Duodenal mucosa (tissue), 2 donors: ENCODE data around the gene DDX41.

ENCODE experiments used
- H3K27ac ChIP-seq: one replicate; pipeline ENCODE4 v1.7.0; 2013; ENCODE audit warnings: low read depth, low read length
- H3K27me3 ChIP-seq, 2 donors: one replicate each; pipeline ENCODE4 v1.7.0; 2013; ENCODE audit warnings: low read length in 2 of 2, control low read depth in 1 of 2; ENCODE audit not compliant: insufficient read depth in 2 of 2, control insufficient read depth in 1 of 2
- H3K36me3 ChIP-seq, 2 donors: one replicate each; pipeline ENCODE4 v1.7.0; 2013; ENCODE audit warnings: low read length in 2 of 2, control low read depth in 1 of 2; ENCODE audit not compliant: insufficient read depth in 2 of 2, control insufficient read depth in 1 of 2
- H3K4me1 ChIP-seq, 2 donors: one replicate each; pipeline ENCODE4 v1.7.0; 2013; ENCODE audit warnings: low read length in 2 of 2, control low read depth in 1 of 2; ENCODE audit not compliant: insufficient read depth in 2 of 2, control insufficient read depth in 1 of 2
- H3K4me3 ChIP-seq, 2 donors: one replicate each; pipeline ENCODE4 v1.7.0; 2013; ENCODE audit warnings: low read length in 2 of 2, low read depth in 1 of 2
- H3K9ac ChIP-seq, 2 donors: one replicate each; pipeline ENCODE4 v1.7.0; 2013; ENCODE audit warnings: low read length in 2 of 2, low read depth in 1 of 2
- H3K9me3 ChIP-seq, 2 donors: one replicate each; pipeline ENCODE4 v1.7.0; 2013; ENCODE audit warnings: low read length in 2 of 2, control low read depth in 1 of 2; ENCODE audit not compliant: control insufficient read depth in 1 of 2

DDX41 gene

DNA sequence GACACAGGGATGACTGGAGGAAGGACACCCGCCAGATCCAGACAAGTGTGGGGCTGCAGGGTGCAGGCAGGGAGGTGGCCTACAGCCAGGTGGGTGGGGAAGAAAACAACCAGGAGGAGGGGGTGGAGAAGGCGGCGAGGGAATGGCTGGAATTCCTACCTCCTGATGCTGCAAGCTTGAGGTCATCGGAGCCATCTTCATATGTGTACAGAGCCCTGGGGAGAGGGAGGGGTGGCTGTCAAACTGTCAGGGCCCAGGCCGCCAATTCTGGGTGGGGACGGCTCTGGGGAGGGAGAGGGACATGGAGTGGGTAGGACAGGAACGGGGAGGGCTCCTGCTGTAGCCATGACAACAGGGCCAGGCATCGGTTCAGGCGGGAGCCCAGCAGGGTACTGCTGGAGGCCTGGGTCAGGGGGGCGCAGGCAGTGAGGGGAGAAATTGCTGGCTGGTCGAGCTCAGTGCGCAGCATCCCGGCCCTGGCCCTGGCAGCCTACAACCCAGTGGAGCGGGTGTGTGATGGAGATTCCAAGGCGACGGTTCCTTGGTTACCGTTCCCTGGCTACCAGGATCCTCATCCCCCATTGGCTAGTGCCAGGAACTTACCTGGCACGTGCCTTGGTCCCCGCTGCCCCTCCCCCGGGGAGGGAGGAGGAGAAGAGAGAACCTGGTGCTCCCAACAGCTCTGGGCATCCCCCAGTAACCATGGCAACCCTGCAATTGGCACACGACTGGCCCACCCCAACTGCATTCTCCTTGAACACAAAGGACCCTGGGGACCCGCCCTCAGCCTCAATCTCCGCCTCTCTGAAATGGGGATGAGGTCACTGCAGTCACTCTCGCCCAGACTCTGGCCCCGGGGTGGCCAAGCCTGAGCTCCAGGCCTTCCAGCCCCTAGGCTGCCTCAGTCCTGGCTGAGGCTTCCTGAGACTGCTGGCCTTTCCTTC lies 47.8 kb downstream of the DDX41 start:
- Histone ChIP-seq H3K9ac (no peak overlapping the region), H3K4me3 (no peak overlapping the region), H3K27ac (no peak overlapping the region), H3K36me3 (no peaks in the 10 kb centered on the region), H3K4me1 (peaks cover 15 to 17% of the 10 kb centered on the region in 2 donors), H3K27me3 (no peaks in the 10 kb centered on the region), H3K9me3 (no peaks in the 10 kb centered on the region)

DNA sequence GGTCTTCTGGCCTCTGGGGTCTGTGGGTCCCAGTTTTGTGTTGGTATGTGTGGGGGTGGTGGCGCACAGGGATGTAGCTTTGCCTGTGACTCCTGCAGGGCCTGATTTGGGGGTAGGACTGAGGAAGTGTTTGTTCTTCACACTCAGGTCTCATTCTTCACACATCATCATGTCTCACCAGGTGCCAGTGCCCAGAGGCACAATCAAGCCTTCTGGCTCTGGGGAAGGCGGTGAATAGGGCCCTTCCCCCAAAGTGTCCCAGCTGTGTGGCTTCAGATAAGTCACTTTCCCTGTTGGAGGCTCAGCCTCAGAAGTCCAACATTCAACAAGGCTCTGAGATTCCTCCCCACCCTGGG lies 48.5 kb downstream of the DDX41 start:
- Histone ChIP-seq H3K27me3 (no peaks in the 10 kb centered on the region), H3K4me3 (no peak overlapping the region), H3K9ac (no peak overlapping the region), H3K27ac (no peak overlapping the region), H3K36me3 (no peaks in the 10 kb centered on the region), H3K4me1 (peaks cover 15 to 17% of the 10 kb centered on the region in 2 donors), H3K9me3 (no peaks in the 10 kb centered on the region)

DNA sequence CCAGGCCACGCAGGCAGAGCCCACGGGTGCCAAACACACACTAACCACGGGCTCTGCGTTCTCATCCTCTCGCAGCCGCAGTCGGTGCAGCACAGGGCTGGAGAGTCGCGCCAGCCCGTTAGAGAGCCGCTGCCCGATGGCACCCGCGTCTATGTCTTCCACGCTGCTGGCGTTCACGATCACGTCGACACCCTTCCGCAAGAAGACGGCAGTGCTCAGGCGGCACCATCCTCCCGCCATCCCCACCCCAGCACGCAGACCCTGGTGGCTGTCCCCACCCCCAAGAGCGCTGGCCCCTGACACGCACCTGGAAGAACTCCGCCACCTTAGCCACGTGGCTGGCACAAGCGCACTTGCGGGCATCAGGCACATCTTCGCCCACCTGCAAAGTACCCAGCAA lies 49.3 kb downstream of the DDX41 start:
- Histone ChIP-seq H3K4me3 (no peak overlapping the region), H3K4me1 (peaks cover 12 to 14% of the 10 kb centered on the region in 2 donors), H3K27me3 (no peaks in the 10 kb centered on the region), H3K36me3 (no peaks in the 10 kb centered on the region), H3K9me3 (no peaks in the 10 kb centered on the region), H3K9ac (no peak overlapping the region), H3K27ac (no peak overlapping the region)

DNA sequence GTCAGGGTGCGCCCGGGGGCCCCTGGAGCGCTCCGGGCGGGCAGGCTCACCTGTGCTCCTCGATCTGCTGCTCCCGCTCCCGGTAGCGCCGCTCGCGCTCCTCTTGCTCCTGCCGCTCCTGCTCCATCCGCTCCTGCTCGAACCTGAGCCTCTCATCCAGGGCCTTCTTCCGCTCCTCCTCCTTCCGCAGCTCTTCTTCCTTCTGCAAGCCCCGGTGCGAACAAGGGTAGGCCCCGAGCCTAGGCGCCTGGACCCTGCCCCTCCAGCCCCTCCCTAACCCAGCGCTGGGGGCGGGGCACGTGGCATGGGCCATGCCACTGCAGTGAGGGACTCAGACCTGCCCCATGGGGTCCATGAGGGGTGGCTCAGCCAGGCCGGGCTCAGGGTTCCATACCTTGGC lies 49.9 kb downstream of the DDX41 start:
- H3K9me3 ChIP-seq, result no peaks in the 10 kb centered on the region
- H3K9ac ChIP-seq, result no peak overlapping the region
- H3K36me3 ChIP-seq, result no peaks in the 10 kb centered on the region
- H3K27me3 ChIP-seq, result no peaks in the 10 kb centered on the region
- H3K27ac ChIP-seq, result no peak overlapping the region
- H3K4me3 ChIP-seq, result no peak overlapping the region
- H3K4me1 ChIP-seq, result peaks cover 7 to 9% of the 10 kb centered on the region in 2 donors

DNA sequence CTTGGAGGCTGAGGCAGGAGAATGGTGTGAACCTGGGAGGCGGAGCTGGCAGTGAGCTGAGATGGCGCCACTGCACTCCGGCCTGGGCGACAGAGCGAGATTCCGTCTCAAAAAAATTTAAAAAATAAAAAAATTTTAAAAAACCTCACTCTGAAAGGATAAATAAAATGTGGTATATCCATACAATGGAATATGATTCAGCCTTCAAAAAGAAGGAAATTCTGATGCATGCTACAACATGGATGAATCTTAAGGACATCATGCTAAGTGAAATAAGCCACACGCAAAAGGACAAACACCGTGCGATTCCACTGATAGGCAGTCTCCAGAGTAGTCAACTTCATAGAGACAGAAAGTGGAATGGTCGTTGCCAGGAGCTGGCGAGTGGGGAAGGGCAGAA lies 51.7 kb downstream of the DDX41 start:
- H3K27ac ChIP-seq, result no peak overlapping the region
- H3K9ac ChIP-seq, result no peak overlapping the region
- H3K9me3 ChIP-seq, result no peaks in the 10 kb centered on the region
- H3K36me3 ChIP-seq, result no peaks in the 10 kb centered on the region
- H3K4me3 ChIP-seq, result no peak overlapping the region
- H3K4me1 ChIP-seq, result no peaks in the 10 kb centered on the region
- H3K27me3 ChIP-seq, result no peaks in the 10 kb centered on the region

DNA sequence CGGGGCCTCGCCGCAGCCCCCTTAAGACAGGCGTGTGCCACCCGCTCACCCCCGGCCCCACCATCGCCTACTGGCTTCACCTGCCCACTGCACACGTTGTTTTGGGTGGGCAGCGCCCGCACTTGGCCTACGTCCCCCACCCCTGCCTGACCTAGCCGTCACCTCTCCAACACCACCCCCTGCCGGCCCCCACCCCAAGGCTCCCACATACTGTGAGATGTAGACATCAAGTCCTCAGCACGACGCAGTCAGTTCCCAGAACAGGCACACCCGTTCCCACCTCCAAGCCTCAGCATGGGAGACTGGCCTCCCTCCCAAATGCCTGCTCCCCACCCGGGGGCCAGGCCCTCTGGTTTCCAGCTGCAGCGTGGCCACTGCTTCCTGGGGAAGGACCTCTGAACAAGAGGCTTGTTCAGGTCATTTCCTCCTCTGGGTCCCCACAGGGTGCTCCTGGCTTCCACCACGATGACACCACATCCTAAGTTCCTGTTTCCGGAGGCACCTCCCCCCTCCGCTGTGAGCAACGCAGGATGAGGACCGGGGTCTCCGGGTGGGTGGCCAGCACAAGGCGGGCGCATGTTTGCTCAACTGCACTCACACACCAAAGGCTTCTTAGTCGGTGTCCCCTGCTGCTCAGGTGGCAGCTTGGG lies 54.6 kb downstream of the DDX41 start:
- H3K4me3 ChIP-seq, result no peak overlapping the region
- H3K9ac ChIP-seq, result no peak overlapping the region
- H3K4me1 ChIP-seq, result no peaks in the 10 kb centered on the region
- H3K9me3 ChIP-seq, result no peaks in the 10 kb centered on the region
- no peaks in the 10 kb centered on the region for H3K27me3 ChIP-seq
- no peak overlapping the region for H3K27ac ChIP-seq
- no peaks in the 10 kb centered on the region for H3K36me3 ChIP-seq
